Activated T-cell treated with anti-CD3 and anti-CD28 coated beads, Interleukin-2, amount 50 U/mL, for 72 hours (primary cell): ENCODE results near the gene UCK2. TPM values are rescaled to one million over a fixed set of nuclear protein-coding genes. Genes with fewer than 3 reads are reported as not detected.

Experiments
- ATAC-seq, 2 donors: fragments of 150-1000 bp; cut with Tn5 transposase; replicated peaks in 1 of 2; 2 replicates each; pipeline ENCODE4 v1.10.0; 2021; ENCODE audit warnings: moderate library complexity in 2 of 2, mild to moderate bottlenecking in 1 of 2
- DNase-seq, 2 donors: peaks; one replicate each; pipeline ENCODE4 v3.0.0; 2021 to 2022; ENCODE audit warnings: mixed read lengths in 1 of 2
- H3K27ac Mint-ChIP-seq: one replicate; pipeline ENCODE4 v1.8.0; 2022; ENCODE audit warnings: mild to moderate bottlenecking, moderate library complexity, mixed read lengths
- H3K27me3 Mint-ChIP-seq: one replicate; pipeline ENCODE4 v1.8.0; 2022; ENCODE audit warnings: low read depth, mixed read lengths
- H3K36me3 Mint-ChIP-seq, 2 donors: one replicate each; pipeline ENCODE4 v1.8.0; 2022; ENCODE audit warnings: mixed read lengths in 2 of 2, mild to moderate bottlenecking in 1 of 2; ENCODE audit not compliant: insufficient read depth in 2 of 2
- H3K4me1 Mint-ChIP-seq: one replicate; pipeline ENCODE4 v1.8.0; 2022; ENCODE audit warnings: low read depth, mixed read lengths
- H3K4me3 Mint-ChIP-seq, 2 donors: one replicate each; pipeline ENCODE4 v1.8.0; 2022; ENCODE audit warnings: mild to moderate bottlenecking in 2 of 2, mixed read lengths in 2 of 2, moderate library complexity in 2 of 2
- H3K9me3 Mint-ChIP-seq, 2 donors: one replicate each; pipeline ENCODE4 v1.8.0; 2022; ENCODE audit warnings: mixed read lengths in 2 of 2
- total RNA-seq, 2 donors: library from RNA; stranded (reverse); gene quantifications; one replicate each; pipeline ENCODE4 v1.2.3, GENCODE V29; 2022

The UCK2 gene
- total RNA-seq, 2 donors from 2014 or later: 39.8 to 47.3 TPM

- no peaks in the 10 kb centered on the region for H3K4me1 Mint-ChIP-seq
- DNase-seq: no peak
- H3K27ac Mint-ChIP-seq: no peak overlapping the region
- H3K36me3 Mint-ChIP-seq: no peaks in the 10 kb centered on the region
- no peaks in the 10 kb centered on the region for H3K27me3 Mint-ChIP-seq
- H3K9me3 Mint-ChIP-seq: no peaks in the 10 kb centered on the region
- no peak overlapping the region for H3K4me3 Mint-ChIP-seq
- no peak for ATAC-seq
Measured at GRCh38 chr1:165960881-165961280, 133.5 kb downstream of the UCK2 start.

Other genes with a start within 250 kb of the UCK2 start
- gene MGST3, start 196.4 kb upstream of the UCK2 start, total RNA-seq: 10 to 100 TPM; 32.9 to 48.5 TPM
- gene ALDH9A1, start 129.1 kb upstream of the UCK2 start, total RNA-seq: 10 to 100 TPM; 28.0 to 38.8 TPM
- 10 to 100 TPM; 57.3 to 68.4 TPM for gene TMCO1, start 58.7 kb upstream of the UCK2 start, total RNA-seq